ENCODE measurements around the gene ANGPTL7.

ANGPTL7 gene

GRCh38 chr1:11169202-11169601 is 20.0 kb upstream of the ANGPTL7 start:
- no peak overlapping the region for H3K4me3 ChIP-seq (ENCODE audit: low read length)
- TF ChIP-seq CTCF (conservative IDR thresholded peaks at IDR 0.05; ENCODE audit: low read depth, low read length) = no peak
- no peak for DNase-seq (ENCODE audit: low read depth)

GRCh38 chr1:11170102-11170501 is 19.1 kb upstream of the ANGPTL7 start:
- DNase-seq (ENCODE audit: low read depth) = no peak
- H3K4me3 ChIP-seq (ENCODE audit: low read length) = no peak overlapping the region
- TF ChIP-seq CTCF (conservative IDR thresholded peaks at IDR 0.05; ENCODE audit: low read depth, low read length) = no peak

- no peak overlapping the region for H3K4me3 ChIP-seq (ENCODE audit: low read length)
- no peak for TF ChIP-seq CTCF (conservative IDR thresholded peaks at IDR 0.05; ENCODE audit: low read depth, low read length)
- DNase-seq (ENCODE audit: low read depth) = no peak
Observed at GRCh38 chr1:11174261-11174942, 14.8 kb upstream of the ANGPTL7 start.

GRCh38 chr1:11175461-11175860 is 13.7 kb upstream of the ANGPTL7 start:
- DNase-seq (ENCODE audit: low read depth) = no peak
- H3K4me3 ChIP-seq (ENCODE audit: low read length) = no peak overlapping the region
- no peak for TF ChIP-seq CTCF (conservative IDR thresholded peaks at IDR 0.05; ENCODE audit: low read depth, low read length)

GRCh38 chr1:11176081-11176706 is 13.0 kb upstream of the ANGPTL7 start:
- no peak overlapping the region for H3K4me3 ChIP-seq (ENCODE audit: low read length)
- TF ChIP-seq CTCF (conservative IDR thresholded peaks at IDR 0.05; ENCODE audit: low read depth, low read length) = no peak
- DNase-seq (ENCODE audit: low read depth) = no peak

GRCh38 chr1:11178021-11179015 is 10.8 kb upstream of the ANGPTL7 start:
- no peak for DNase-seq (ENCODE audit: low read depth)
- H3K4me3 ChIP-seq (ENCODE audit: low read length) = no peak overlapping the region
- TF ChIP-seq CTCF (conservative IDR thresholded peaks at IDR 0.05; ENCODE audit: low read depth, low read length) = no peak

Measured in retinal pigment epithelial cell (primary cell).